ENCODE measurements around the gene C20orf204. TPM values are rescaled to one million over a fixed set of nuclear protein-coding genes. Genes with fewer than 3 reads are reported as not detected.

Gene C20orf204
- total and polyA plus RNA-seq, 2 donors (not counting 3 experiments of a cell fraction or from before 2014, with no cell fraction given) = 2.8 to 5.8 TPM

DNA sequence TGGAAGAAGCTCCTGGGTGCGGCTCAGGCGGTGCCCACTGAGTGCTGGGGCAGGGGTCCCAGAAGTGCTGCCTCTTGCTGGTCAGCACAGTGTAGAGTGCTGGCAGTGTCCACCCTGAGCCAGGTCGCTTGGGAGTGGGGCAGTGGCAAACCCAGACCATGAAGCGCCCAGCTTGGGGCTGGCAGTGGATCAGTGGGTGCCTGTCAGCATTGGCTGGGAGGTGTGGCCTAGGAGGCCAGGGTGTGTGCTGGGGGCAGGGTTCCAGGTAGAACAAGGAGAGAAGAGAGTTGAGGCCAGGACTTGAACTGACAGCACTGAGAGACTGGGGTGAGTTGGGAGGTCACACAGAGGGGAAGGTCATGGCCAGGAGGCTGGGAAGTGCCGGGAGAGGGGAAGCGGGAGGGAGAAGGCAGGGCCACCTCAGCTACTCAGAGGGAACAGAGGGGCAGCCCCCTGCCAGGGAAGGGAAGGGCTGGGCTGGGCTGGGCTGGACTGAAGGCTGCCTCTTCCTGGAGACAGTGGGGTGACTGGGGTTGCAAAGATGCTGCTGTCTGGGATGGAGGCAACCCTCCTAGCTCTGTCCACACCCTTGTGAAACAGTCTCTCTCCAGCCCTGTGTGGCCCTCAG is 31.1 kb downstream of the C20orf204 start:
- Histone ChIP-seq H3K4me2 (ENCODE audit: insufficient read depth, low read length) (no peak overlapping the region), H2AFZ (ENCODE audit: low read depth, low read length) (no peak overlapping the region), H3K4me1 (ENCODE audit: control insufficient read depth, extremely low read depth, insufficient read depth, low read length) (peaks cover 17% of the 10 kb centered on the region), H4K20me1 (replicated peaks; ENCODE audit: control insufficient read depth, extremely low read depth, insufficient read depth, low read length) (no peaks in the 10 kb centered on the region), H3K9me3 (replicated peaks; ENCODE audit: control insufficient read depth, insufficient read depth, low read length) (no peaks in the 10 kb centered on the region), H3K9ac (replicated peaks; ENCODE audit: extremely low read depth, insufficient read depth, low read length) (no peak overlapping the region), H3K36me3 (ENCODE audit: control insufficient read depth in 2 of 2, extremely low read depth in 1 of 2, insufficient read depth in 2 of 2, low read length in 2 of 2) (peaks cover 0 to 2% of the 10 kb centered on the region in 2 experiments), H3K79me2 (ENCODE audit: control insufficient read depth, insufficient read depth, low read length) (peaks cover 6% of the 10 kb centered on the region), H3K27ac (ENCODE audit: insufficient read depth, low read depth, low read length) (no peak overlapping the region), H3K27me3 (ENCODE audit: control insufficient read depth in 2 of 2, insufficient read depth in 2 of 2, low read length in 2 of 2) (no peaks in the 10 kb centered on the region), H3K4me3 (replicated peaks in 1 of 3; ENCODE audit: insufficient read depth in 1 of 3, low read depth in 1 of 3, low read length in 3 of 3) (no peak overlapping the region), H3K9me1 (replicated peaks; ENCODE audit: control insufficient read depth, extremely low read depth, insufficient read depth, low read length) (no peaks in the 10 kb centered on the region)
- CTCF ChIA-PET = interaction anchor here (0.8 to 1.4 kb wide), 2 partner anchors 16 to 28 kb away, joined by 3 to 5 read pairs; no protein-coding TSS in a partner anchor
- no peak for FAIRE-seq
- no TSS peak for BruUV-seq (replicated peaks)
- dilution Hi-C loops (cut with MboI; ENCODE audit: extremely low pct_ligation_motif_present, low sequenced_read_pairs) = no loop called here
- POLR2A ChIA-PET = no interaction called here
- no peak for DNase-seq (ENCODE audit: low read depth, low spot score)
- TF ChIP-seq, protein P1, sequence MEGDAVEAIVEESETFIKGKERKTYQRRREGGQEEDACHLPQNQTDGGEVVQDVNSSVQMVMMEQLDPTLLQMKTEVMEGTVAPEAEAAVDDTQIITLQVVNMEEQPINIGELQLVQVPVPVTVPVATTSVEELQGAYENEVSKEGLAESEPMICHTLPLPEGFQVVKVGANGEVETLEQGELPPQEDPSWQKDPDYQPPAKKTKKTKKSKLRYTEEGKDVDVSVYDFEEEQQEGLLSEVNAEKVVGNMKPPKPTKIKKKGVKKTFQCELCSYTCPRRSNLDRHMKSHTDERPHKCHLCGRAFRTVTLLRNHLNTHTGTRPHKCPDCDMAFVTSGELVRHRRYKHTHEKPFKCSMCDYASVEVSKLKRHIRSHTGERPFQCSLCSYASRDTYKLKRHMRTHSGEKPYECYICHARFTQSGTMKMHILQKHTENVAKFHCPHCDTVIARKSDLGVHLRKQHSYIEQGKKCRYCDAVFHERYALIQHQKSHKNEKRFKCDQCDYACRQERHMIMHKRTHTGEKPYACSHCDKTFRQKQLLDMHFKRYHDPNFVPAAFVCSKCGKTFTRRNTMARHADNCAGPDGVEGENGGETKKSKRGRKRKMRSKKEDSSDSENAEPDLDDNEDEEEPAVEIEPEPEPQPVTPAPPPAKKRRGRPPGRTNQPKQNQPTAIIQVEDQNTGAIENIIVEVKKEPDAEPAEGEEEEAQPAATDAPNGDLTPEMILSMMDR (IDR thresholded peaks at IDR 0.05; ENCODE audit: extremely low read depth in 1 of 2, insufficient read depth in 1 of 2, low read depth in 1 of 2, low read length in 2 of 2) = no peak
- TF ChIP-seq MYC (IDR thresholded peaks at IDR 0.05; ENCODE audit: low read depth, low read length) = no peak
- TF ChIP-seq, protein P2, sequence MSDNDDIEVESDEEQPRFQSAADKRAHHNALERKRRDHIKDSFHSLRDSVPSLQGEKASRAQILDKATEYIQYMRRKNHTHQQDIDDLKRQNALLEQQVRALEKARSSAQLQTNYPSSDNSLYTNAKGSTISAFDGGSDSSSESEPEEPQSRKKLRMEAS (IDR thresholded peaks at IDR 0.05; ENCODE audit: insufficient read depth, insufficient read length) = no peak
- no peak for TF ChIP-seq GATA2 (IDR thresholded peaks at IDR 0.05; ENCODE audit: insufficient read depth, insufficient read length, low read depth, low read length)
- TF ChIP-seq EZH2 (IDR thresholded peaks at IDR 0.05; ENCODE audit: borderline replicate concordance, low read depth, low read length, severe bottlenecking) = no peak
- no peak for TF ChIP-seq FOS (IDR thresholded peaks at IDR 0.05; ENCODE audit: borderline replicate concordance, insufficient read depth, low read length)
- no peak for TF ChIP-seq JUN (IDR thresholded peaks at IDR 0.05; ENCODE audit: borderline replicate concordance, insufficient read depth, insufficient read length, low read depth)
- TF ChIP-seq POLR2A (IDR thresholded peaks at IDR 0.05; ENCODE audit: low read depth, low read length) = no peak
- no peak for TF ChIP-seq POLR2AphosphoS5 (IDR thresholded peaks at IDR 0.05; ENCODE audit: insufficient read depth, low read depth, low read length)
- intact Hi-C loops (cut with micrococcal nuclease) = loop anchor here (10.0 kb wide), 1 partner anchor 58 kb away; no protein-coding TSS in a partner anchor

Data from endothelial cell of umbilical vein (primary cell).